HEK293 (cell line): Measurements from ENCODE around the gene TSPAN9.

Experiments used
- CTCF ChIA-PET: fragments of 350-600 bp; formaldehyde crosslinking; extraction: SDS; loops from one replicate; lab custom pipeline; 2021; ENCODE audit warnings: antibody characterized with exemption; lab: Yijun Ruan, JAX
- POLR2A ChIA-PET: fragments of 300-600 bp; formaldehyde crosslinking; extraction: SDS; loops from one replicate; lab custom pipeline; 2020; ENCODE audit warnings: antibody characterized with exemption, inconsistent platforms; lab: Yijun Ruan, JAX
- H3K27ac ChIP-seq: fragments of 200-500 bp; sonication (Bioruptor generic); 2 replicates; pipeline ENCODE4 v1.5.1; 2014; ENCODE audit warnings: low read depth, low read length, control low read depth, inconsistent platforms; ENCODE audit errors: extremely low read depth
- H3K36me3 ChIP-seq, 2 experiments: fragments of 200-500 bp in 1 of 2; sonication (Bioruptor generic) in 1 of 2; 1 replicate in 1 of 2; 2 replicates in 1 of 2; pipeline ENCODE4 v1.5.1; 2014 to 2017; ENCODE audit warnings: inconsistent platforms in 2 of 2, low read length in 2 of 2; ENCODE audit not compliant: control insufficient read depth in 2 of 2, insufficient read depth in 1 of 2
- H3K4me1 ChIP-seq: fragments of 200-500 bp; sonication (Bioruptor generic); 2 replicates; pipeline ENCODE4 v1.5.1; 2014; ENCODE audit warnings: mild to moderate bottlenecking, low read length, inconsistent platforms; ENCODE audit not compliant: control insufficient read depth, insufficient read depth
- H3K4me3 ChIP-seq: 2 replicates; pipeline ENCODE4 v1.5.1; 2011; ENCODE audit warnings: low read depth, mild to moderate bottlenecking, control low read depth, low read length, moderate library complexity
- H3K9me3 ChIP-seq: fragments of 200-500 bp; sonication (Bioruptor generic); 2 replicates; pipeline ENCODE4 v1.5.1; 2014; ENCODE audit warnings: low read depth, low read length, inconsistent platforms; ENCODE audit not compliant: control insufficient read depth, insufficient read depth
- EGR2 ChIP-seq: fragments of 450-650 bp; formaldehyde crosslinking; IDR thresholded peaks from 2 replicates; pipeline ENCODE4 v1.5.1; 2016; ENCODE audit warnings: low read depth, missing biosample characterization, missing genetic modification characterization
- KLF8 ChIP-seq: fragments of 450-650 bp; formaldehyde crosslinking; IDR thresholded peaks from 2 replicates; pipeline ENCODE4 v1.5.1; 2016; ENCODE audit warnings: missing biosample characterization, missing genetic modification characterization
- REST ChIP-seq: fragments of 450-650 bp; formaldehyde crosslinking; IDR thresholded peaks from 2 replicates; pipeline ENCODE4 v1.5.1; 2016; ENCODE audit warnings: missing biosample characterization, missing genetic modification characterization
- ZBTB26 ChIP-seq: fragments of 450-650 bp; formaldehyde crosslinking; optimal IDR thresholded peaks from 2 replicates; pipeline ENCODE3; 2016; ENCODE audit warnings: missing biosample characterization, mild to moderate bottlenecking, missing genetic modification characterization
- ZFHX2 ChIP-seq: fragments of 450-650 bp; formaldehyde crosslinking; conservative IDR thresholded peaks from 2 replicates; pipeline ENCODE4 v1.5.1; 2016; ENCODE audit warnings: missing biosample characterization, missing genetic modification characterization
- ZIC2 ChIP-seq: fragments of 450-650 bp; formaldehyde crosslinking; IDR thresholded peaks from 2 replicates; pipeline ENCODE4 v1.5.1; 2016; ENCODE audit warnings: missing biosample characterization, missing genetic modification characterization
- ZNF174 ChIP-seq: fragments of 450-650 bp; formaldehyde crosslinking; IDR thresholded peaks from 2 replicates; pipeline ENCODE4 v1.5.0; 2017; ENCODE audit warnings: missing biosample characterization, mild to moderate bottlenecking, missing genetic modification characterization
- ZNF18 ChIP-seq: fragments of 450-650 bp; formaldehyde crosslinking; IDR thresholded peaks from 2 replicates; pipeline ENCODE4 v1.5.1; 2016; ENCODE audit warnings: missing biosample characterization, missing genetic modification characterization
- ZNF211 ChIP-seq: fragments of 450-650 bp; formaldehyde crosslinking; IDR thresholded peaks from 2 replicates; pipeline ENCODE4 v1.5.1; 2016; ENCODE audit warnings: low read depth, missing biosample characterization, missing genetic modification characterization
- ZNF23 ChIP-seq: fragments of 450-650 bp; formaldehyde crosslinking; IDR thresholded peaks from 2 replicates; pipeline ENCODE4 v1.5.1; 2016; ENCODE audit warnings: missing biosample characterization, missing genetic modification characterization, borderline replicate concordance
- ZNF354C ChIP-seq: fragments of 450-650 bp; formaldehyde crosslinking; IDR thresholded peaks from 2 replicates; pipeline ENCODE4 v1.5.1; 2016; ENCODE audit warnings: missing biosample characterization, missing genetic modification characterization, low read depth, borderline replicate concordance
- ZNF791 ChIP-seq: fragments of 450-650 bp; formaldehyde crosslinking; IDR thresholded peaks from 2 replicates; pipeline ENCODE4 v1.5.1; 2016; ENCODE audit warnings: missing biosample characterization, missing genetic modification characterization
- TF ChIP-seq, protein P1 (sequence below): fragments of 450-650 bp; formaldehyde crosslinking; conservative IDR thresholded peaks from 2 replicates; pipeline ENCODE4 v1.5.1; 2016; ENCODE audit warnings: low read depth, missing biosample characterization, missing genetic modification characterization
- TF ChIP-seq, protein P2 (sequence below): fragments of 450-650 bp; formaldehyde crosslinking; IDR thresholded peaks from 2 replicates; pipeline ENCODE4 v1.5.1; 2016; ENCODE audit warnings: missing biosample characterization, missing genetic modification characterization

The TSPAN9 gene

GRCh38 chr12:3253682-3254275 is 176.6 kb downstream of the TSPAN9 start (continued):
- no peak for TF ChIP-seq REST (tag by site-specific recombination)

DNA sequence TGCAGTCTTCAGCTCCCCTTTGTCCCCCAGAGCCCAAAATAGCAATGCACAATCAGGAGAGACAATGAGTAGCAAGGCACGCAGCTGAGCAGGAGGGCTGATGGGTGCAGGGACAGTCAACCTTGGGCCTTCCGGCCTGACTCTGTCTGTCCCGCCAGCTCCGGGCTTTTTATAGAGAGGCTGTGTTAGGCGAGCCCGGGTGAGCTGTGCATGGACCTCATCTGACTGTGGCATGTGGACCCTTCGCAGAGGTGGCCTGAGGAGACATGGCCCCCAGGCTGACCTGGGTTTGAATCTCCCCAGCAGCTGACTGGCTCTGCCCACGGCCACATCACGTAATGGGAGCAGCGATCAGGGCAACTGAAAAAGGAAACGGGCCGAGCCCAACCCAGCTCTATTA is 177.9 kb downstream of the TSPAN9 start:
- CTCF ChIA-PET = interaction anchor here (0.8 to 1.1 kb wide), 2 partner anchors 20 to 45 kb away, joined by 3 read pairs; no protein-coding TSS in a partner anchor
- Histone ChIP-seq H3K4me3 (no peak overlapping the region), H3K9me3 (no peaks in the 10 kb centered on the region), H3K36me3 (no peaks in the 10 kb centered on the region), H3K4me1 (peaks cover 2% of the 10 kb centered on the region; the same call in 1 of the 2 replicates), H3K27ac (no peak overlapping the region)
- TF ChIP-seq, protein P1, sequence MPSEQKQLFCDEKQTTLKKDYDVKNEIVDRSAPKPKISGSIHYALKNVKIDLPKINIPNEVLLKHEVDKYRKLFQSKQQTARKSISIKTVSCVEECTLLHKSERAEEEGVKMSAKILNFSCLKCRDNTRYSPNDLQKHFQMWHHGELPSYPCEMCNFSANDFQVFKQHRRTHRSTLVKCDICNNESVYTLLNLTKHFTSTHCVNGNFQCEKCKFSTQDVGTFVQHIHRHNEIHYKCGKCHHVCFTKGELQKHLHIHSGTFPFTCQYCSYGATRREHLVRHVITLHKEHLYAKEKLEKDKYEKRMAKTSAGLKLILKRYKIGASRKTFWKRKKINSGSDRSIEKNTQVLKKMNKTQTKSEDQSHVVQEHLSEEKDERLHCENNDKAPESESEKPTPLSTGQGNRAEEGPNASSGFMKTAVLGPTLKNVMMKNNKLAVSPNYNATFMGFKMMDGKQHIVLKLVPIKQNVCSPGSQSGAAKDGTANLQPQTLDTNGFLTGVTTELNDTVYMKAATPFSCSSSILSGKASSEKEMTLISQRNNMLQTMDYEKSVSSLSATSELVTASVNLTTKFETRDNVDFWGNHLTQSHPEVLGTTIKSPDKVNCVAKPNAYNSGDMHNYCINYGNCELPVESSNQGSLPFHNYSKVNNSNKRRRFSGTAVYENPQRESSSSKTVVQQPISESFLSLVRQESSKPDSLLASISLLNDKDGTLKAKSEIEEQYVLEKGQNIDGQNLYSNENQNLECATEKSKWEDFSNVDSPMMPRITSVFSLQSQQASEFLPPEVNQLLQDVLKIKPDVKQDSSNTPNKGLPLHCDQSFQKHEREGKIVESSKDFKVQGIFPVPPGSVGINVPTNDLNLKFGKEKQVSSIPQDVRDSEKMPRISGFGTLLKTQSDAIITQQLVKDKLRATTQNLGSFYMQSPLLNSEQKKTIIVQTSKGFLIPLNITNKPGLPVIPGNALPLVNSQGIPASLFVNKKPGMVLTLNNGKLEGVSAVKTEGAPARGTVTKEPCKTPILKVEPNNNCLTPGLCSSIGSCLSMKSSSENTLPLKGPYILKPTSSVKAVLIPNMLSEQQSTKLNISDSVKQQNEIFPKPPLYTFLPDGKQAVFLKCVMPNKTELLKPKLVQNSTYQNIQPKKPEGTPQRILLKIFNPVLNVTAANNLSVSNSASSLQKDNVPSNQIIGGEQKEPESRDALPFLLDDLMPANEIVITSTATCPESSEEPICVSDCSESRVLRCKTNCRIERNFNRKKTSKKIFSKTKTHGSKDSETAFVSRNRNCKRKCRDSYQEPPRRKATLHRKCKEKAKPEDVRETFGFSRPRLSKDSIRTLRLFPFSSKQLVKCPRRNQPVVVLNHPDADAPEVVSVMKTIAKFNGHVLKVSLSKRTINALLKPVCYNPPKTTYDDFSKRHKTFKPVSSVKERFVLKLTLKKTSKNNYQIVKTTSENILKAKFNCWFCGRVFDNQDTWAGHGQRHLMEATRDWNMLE (tag by site-specific recombination) = no peak
- TF ChIP-seq ZNF174 (tag by site-specific recombination) (no peak), ZNF211 (tag by site-specific recombination) (no peak), ZBTB26 (tag by site-specific recombination) (no peak)
- TF ChIP-seq, protein P2, sequence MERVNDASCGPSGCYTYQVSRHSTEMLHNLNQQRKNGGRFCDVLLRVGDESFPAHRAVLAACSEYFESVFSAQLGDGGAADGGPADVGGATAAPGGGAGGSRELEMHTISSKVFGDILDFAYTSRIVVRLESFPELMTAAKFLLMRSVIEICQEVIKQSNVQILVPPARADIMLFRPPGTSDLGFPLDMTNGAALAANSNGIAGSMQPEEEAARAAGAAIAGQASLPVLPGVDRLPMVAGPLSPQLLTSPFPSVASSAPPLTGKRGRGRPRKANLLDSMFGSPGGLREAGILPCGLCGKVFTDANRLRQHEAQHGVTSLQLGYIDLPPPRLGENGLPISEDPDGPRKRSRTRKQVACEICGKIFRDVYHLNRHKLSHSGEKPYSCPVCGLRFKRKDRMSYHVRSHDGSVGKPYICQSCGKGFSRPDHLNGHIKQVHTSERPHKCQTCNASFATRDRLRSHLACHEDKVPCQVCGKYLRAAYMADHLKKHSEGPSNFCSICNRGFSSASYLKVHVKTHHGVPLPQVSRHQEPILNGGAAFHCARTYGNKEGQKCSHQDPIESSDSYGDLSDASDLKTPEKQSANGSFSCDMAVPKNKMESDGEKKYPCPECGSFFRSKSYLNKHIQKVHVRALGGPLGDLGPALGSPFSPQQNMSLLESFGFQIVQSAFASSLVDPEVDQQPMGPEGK (tag by site-specific recombination) = no peak
- POLR2A ChIA-PET = no interaction called here

DNA sequence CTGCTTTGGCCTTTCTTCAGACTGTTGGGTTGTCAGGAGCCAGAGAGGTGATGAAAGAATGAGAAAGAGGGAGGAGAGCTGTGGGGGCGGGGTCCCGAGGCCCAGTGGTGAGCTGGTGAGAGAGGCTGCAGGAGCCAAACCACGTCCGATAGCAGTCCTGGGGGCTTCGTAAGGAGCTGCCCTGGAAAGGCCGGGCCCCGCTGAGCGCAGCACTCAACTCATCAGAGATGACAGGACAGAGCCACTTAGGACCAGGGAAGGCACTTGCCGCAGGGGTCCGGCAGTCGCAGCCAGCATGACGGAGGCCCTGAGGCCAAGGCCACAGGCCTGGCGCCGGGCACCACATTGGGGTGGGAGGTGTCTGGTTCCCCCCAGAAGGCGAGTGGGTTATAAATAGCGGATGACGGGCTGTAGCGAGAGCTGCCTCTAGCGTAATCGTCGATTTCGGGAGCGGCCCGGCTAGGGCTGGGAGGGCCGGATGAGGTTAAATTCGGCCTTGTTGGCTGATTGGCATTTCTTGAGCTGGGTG is 179.0 kb downstream of the TSPAN9 start:
- Histone ChIP-seq H3K4me1 (peaks cover 2% of the 10 kb centered on the region; the same call in 1 of the 2 replicates), H3K36me3 (no peaks in the 10 kb centered on the region), H3K27ac (no peak overlapping the region), H3K4me3 (no peak overlapping the region), H3K9me3 (no peaks in the 10 kb centered on the region)
- TF ChIP-seq ZNF791 (tag by site-specific recombination) (no peak), ZNF354C (no peak), ZNF18 (no peak), EGR2 (tag by site-specific recombination) (0 out of 2 replicates have a peak, but pooled peaks have one; percentile 34), ZFHX2 (peak; percentile 24; the same call in 1 of the 2 replicates), ZIC2 (peak; percentile 46; the same call in 1 of the 2 replicates), KLF8 (no peak), ZNF23 (tag by site-specific recombination) (no peak)
- ChIA-PET CTCF (interaction anchor here (0.6 to 1.8 kb wide), 5 partner anchors 19 to 1070 kb away, joined by 3 to 7 read pairs (median 6); no protein-coding TSS in a partner anchor), POLR2A (no interaction called here)
